HG03439 (cell line): ENCODE data around the gene LATS1.
"Not testable (repeated sequence)": the region's sequence is repeated elsewhere in the genome, so short reads cannot be mapped to it uniquely, and the experiment has no call there.

ENCODE experiments used
- ATAC-seq: cut with Tn5 transposase; IDR thresholded peaks from one replicate; pipeline ENCODE4 v1.9.1; 2021; ENCODE audit warnings: mild to moderate bottlenecking, moderate library complexity; ENCODE audit not compliant: unreplicated experiment

LATS1 gene

GRCh38 chr6:149680503-149680902, 37.4 kb downstream of the LATS1 start:
- peak; percentile 64 for ATAC-seq

DNA sequence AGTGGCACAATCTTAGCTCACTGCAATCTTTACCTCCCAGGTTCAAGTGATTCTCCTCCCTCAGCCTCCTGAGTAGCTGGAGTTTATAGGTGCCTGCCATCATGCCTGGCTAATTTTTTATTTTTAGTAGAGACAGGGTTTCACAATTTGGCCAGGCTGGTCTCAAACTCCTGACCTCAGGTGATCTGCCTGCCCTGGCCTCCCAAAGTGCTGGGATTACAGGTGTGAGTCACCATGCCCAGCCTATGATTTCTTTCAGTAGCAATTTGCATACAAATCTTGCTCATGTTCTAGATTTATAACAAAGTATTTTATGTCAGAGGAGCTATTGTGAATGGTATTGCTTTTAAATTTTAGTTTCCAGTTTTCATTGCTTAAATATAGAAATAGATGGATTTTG, 45.6 kb downstream of the LATS1 start:
- ATAC-seq = not testable (repeated sequence)

DNA sequence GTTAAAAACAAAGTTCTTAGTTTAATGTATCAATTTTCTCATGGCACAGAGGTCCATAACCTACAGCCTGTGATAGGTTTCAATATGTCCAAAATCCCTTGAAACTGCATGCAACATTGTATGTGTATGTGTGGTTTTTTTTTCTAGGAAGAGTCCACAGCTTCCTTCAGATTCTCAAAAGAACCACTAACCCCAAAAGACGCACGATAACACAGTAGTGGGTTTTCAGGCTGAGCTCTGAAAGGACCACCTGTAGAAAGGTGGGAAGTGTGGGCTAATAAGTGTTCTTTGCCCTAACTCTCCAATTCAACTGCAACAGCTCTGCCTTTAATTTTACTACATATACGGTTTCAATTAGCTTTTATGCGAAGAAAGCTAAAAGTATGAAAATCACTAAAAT, 57.9 kb downstream of the LATS1 start:
- no peak for ATAC-seq

- no peak for ATAC-seq
These were observed 60.5 kb downstream of the LATS1 start for GRCh38 chr6:149657441-149657840.

- no peak for ATAC-seq
These were observed 66.8 kb downstream of the LATS1 start for GRCh38 chr6:149651056-149651455.

DNA sequence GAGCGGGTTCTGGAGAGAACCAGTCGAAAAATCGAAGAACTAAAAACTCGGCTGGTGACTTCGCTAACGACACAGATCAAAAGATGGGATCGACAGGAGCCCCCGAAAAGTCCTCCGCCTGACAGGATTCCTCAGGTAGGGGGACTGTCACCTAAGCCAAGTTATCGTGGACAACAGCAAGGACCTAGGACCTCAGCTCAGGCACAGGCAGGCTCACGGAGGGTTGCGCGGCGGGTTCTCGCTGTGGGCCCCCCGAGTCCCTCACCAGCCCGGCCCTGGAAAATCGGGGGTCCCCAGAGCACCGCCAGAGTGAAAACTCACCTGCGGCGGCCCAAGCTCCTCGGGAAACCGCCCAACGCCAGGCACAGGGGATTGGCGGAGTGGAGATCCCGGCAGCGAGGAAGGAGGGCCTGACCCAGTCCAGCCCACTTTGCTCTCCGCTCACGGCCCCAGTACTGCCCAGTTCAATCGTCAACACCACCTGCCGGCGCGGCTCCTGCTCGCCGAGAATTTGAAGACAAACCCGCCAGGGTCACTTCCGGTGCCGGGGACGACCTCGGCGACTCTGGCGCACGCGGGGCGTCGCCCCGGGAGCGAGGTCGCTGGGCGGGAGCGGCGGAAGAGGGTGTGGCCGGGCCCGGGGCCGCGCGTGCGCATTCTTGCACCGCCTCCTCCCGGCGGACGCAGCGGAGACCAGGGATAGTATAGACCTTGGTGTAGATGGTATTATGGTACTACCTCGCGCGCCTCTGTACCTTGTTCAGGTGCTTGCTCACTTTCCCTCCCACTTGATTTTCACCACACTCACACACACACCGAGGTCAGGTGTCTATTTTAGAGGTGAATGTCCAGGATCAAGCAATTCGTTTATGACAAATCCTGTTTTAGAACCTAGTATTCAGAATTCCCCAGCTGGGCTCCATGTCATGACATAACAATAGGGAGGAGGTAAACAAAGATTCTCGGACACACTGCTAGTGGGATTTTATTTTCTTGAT, 69.5 kb downstream of the LATS1 start, which contains the start of gene KATNA1:
Gene KATNA1, minus strand, starts transcription at position 567 of the 998 bp plus-strand sequence. CDS start 10,167 bp downstream, outside the sequence.
- ATAC-seq = peak; percentile 93

GRCh38 chr6:149646599-149646998, 71.3 kb downstream of the LATS1 start:
- no peak for ATAC-seq

DNA sequence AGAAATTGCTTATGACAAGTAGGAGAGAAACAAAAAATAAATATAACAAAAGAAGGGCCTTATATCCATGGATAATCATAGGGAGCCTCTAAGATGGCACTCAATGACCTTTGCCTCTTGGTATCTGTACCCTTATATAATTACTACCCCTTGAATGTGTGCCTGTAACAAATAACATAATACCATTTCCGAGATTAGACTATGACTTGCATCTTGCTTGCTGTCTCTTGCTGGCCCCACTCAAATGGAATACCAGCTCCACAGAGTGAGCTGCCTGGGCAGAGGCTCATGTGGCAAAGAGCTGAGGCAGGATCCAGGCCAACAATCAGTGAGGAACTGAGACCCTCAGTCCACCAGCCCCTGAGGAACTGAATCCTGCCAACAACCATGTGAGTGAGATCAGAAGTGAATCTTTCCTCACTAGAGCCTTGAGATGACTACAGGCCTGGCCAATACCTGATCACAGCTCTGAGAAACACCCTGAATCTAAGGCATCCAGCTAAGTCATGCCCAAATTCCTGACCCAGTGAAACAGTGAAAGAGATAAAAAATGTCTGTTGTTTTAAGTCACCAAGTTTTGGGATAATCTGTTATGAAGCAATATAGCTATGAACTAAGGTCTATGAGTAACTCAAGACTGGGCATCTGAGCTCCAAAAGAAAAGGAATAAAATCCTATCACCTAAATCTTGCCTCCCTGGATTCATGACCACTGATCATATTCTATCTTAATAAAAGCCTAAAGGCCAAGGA, 74.9 kb downstream of the LATS1 start:
- no peak for ATAC-seq

- no peak for ATAC-seq
These were observed 81.8 kb downstream of the LATS1 start for GRCh38 chr6:149636124-149636523.

GRCh38 chr6:149634315-149634714, 83.6 kb downstream of the LATS1 start:
- ATAC-seq = no peak

DNA sequence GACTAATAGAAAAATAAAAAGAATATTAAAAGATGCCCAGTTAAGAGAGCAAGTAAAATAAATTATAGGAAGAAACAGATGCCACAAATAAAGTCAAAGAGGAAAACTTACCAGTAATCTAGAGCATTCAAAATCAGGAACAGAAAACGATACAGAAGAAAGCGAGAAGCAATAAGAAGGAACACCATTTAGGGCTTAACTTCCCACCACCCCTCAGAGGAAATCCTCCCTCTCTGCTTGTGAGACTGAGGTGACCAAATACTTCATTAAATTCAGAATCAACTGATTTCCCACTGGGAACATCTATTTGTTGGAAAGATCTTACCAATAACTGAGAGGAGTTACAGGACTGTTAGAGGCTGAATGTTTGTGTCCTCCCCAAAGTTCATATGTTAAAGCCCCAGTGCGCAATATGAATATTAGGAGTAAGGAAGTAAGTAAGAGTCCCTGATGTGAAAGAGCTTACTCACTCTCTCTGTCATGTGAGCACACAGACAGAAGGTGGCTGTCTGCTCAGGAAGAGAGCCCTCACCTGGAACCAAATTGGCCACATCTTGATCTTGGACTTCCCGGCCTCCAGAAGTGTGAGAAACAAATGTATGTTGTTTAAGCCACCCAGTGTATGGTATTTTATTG, 88.9 kb downstream of the LATS1 start:
- peak; percentile 76 for ATAC-seq

GRCh38 chr6:149627672-149628071, 90.2 kb downstream of the LATS1 start:
- ATAC-seq = no peak

GRCh38 chr6:149615805-149616204, 102.1 kb downstream of the LATS1 start:
- ATAC-seq = no peak

DNA sequence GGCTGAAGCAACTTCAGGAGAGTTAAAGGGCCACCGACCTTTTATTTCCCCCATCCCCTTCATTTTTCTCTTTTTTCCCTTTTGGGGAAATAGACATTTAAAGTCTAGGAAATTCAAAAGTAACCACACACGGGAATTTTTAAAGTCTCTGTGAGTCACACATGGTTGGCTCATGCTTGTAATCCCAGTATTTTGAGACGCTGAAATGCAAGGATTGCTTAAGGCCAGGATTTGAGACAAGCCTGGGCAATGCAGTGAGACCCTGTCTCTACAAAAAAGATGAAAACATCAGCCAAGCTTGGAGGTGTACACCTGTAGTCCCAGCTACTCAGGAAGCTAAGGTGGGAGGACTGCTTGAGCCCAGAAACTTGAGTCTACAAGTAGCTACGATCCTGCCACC, 103.6 kb downstream of the LATS1 start:
- ATAC-seq = no peak

GRCh38 chr6:149608381-149608982, 109.4 kb downstream of the LATS1 start:
- no peak for ATAC-seq
